PFSK-1 (cell line): Measurements from ENCODE around the gene ARAP1.

Source experiments
- POLR2AphosphoS5 ChIP-seq: IDR thresholded peaks from 2 replicates; pipeline ENCODE4 v1.6.1; 2012; ENCODE audit warnings: low read depth, mild to moderate bottlenecking, control low read depth, low read length, moderate library complexity
- SIN3A ChIP-seq: IDR thresholded peaks from 2 replicates; pipeline ENCODE4 v1.6.1; 2012; ENCODE audit warnings: mild to moderate bottlenecking, low read length, moderate library complexity, borderline replicate concordance; ENCODE audit not compliant: insufficient read depth
- TAF1 ChIP-seq: IDR thresholded peaks from 2 replicates; pipeline ENCODE4 v1.6.1; 2012; ENCODE audit warnings: low read length, control low read depth, borderline replicate concordance; ENCODE audit not compliant: insufficient read depth

- TF ChIP-seq TAF1: no peak
- TF ChIP-seq SIN3A: no peak
- TF ChIP-seq POLR2AphosphoS5: no peak
Measured at GRCh38 chr11:72685560-72686480, 66.4 kb downstream of the ARAP1 start.
